Lung (tissue), 12 donors: Measurements from ENCODE around the gene BSN. TPM values are rescaled to one million over a fixed set of nuclear protein-coding genes. Genes with fewer than 3 reads are reported as not detected.
A peak's percentile ranks its signal among the peaks of the same experiment; 100 is the strongest.

Experiments
- ATAC-seq: fragments of 200-7000 bp; cut with Tn5 transposase; one replicate; pipeline ENCODE4 v1.9.1; 2020; ENCODE audit warnings: moderate number of reproducible peaks; ENCODE audit not compliant: insufficient read depth, low FRiP score
- DNase-seq, 3 donors: peaks; one replicate each; pipeline ENCODE4 v3.0.0-alpha.2; 2013 to 2017
- H3K27ac ChIP-seq, 2 donors: one replicate each; pipeline ENCODE4 v1.5.1; 2013; ENCODE audit warnings: mild to moderate bottlenecking in 2 of 2, moderate library complexity in 2 of 2, control low read depth in 1 of 2, inconsistent platforms in 1 of 2, low read depth in 1 of 2, low read length in 1 of 2
- H3K27me3 ChIP-seq, 3 donors: one replicate each; pipeline ENCODE4 v1.5.1; 2013; ENCODE audit warnings: low read length in 2 of 3; ENCODE audit not compliant: control insufficient read depth in 3 of 3, insufficient read depth in 3 of 3
- H3K36me3 ChIP-seq, 4 donors: one replicate each; pipeline ENCODE4 v1.5.1; 2013; ENCODE audit warnings: low read length in 4 of 4, mild to moderate bottlenecking in 1 of 4, moderate library complexity in 1 of 4; ENCODE audit not compliant: control insufficient read depth in 4 of 4, insufficient read depth in 4 of 4
- H3K4me1 ChIP-seq, 5 donors: one replicate each; pipeline ENCODE4 v1.5.1; 2013; ENCODE audit warnings: low read length in 5 of 5, mild to moderate bottlenecking in 2 of 5, moderate library complexity in 1 of 5; ENCODE audit not compliant: control insufficient read depth in 5 of 5, insufficient read depth in 5 of 5
- H3K4me3 ChIP-seq: one replicate; pipeline ENCODE4 v1.5.1; 2013; ENCODE audit warnings: mild to moderate bottlenecking, control low read depth, moderate library complexity
- H3K9ac ChIP-seq, 2 donors: one replicate each; pipeline ENCODE4 v1.5.1; 2013; ENCODE audit warnings: low read length in 2 of 2, control low read depth in 1 of 2; ENCODE audit not compliant: insufficient read depth in 1 of 2
- H3K9me3 ChIP-seq, 4 donors: one replicate each; pipeline ENCODE4 v1.5.1; 2013; ENCODE audit warnings: low read length in 3 of 4, mild to moderate bottlenecking in 1 of 4, moderate library complexity in 1 of 4; ENCODE audit not compliant: control insufficient read depth in 4 of 4, insufficient read depth in 3 of 4
- WGBS, 2 donors: extraction: QIAGEN DNeasy Blood & Tissue Kit; methylation state at CpG; one replicate each; pipeline ENCODE4 v1.1.7; 2013; 5-methylcytosine and 5-hydroxymethylcytosine counted together
- polyA plus RNA-seq, 2 donors: library from polyadenylated mRNA; stranded (reverse); fragments of 200-250 nt; gene quantifications; one replicate each; pipeline ENCODE4 v1.2.1, GENCODE V29; 2013
- total RNA-seq, 2 donors: library from RNA; depleted of rRNA in 1 of 2; stranded (reverse); fragments of >200 nt in 1 of 2; gene quantifications; one replicate each; pipeline ENCODE4 v1.2.1, GENCODE V29; 2014 to 2021
- TF ChIP-seq, protein P1 (sequence below): IDR thresholded peaks from 2 replicates; pipeline ENCODE4 v1.5.1; 2012; ENCODE audit warnings: mild to moderate bottlenecking; ENCODE audit errors: control extremely low read depth, extremely low read depth
- donor health status: control.
- donor health status: control.
- donor health status: Bipolar disorder and iron deficiency.
- donor health status: healthy.
- donor health status: DM: yes; HTN: yes; CAD: no.

BSN gene
- total and polyA plus RNA-seq, 4 donors = 0.09 to 0.71 (median 0.47) TPM

DNA sequence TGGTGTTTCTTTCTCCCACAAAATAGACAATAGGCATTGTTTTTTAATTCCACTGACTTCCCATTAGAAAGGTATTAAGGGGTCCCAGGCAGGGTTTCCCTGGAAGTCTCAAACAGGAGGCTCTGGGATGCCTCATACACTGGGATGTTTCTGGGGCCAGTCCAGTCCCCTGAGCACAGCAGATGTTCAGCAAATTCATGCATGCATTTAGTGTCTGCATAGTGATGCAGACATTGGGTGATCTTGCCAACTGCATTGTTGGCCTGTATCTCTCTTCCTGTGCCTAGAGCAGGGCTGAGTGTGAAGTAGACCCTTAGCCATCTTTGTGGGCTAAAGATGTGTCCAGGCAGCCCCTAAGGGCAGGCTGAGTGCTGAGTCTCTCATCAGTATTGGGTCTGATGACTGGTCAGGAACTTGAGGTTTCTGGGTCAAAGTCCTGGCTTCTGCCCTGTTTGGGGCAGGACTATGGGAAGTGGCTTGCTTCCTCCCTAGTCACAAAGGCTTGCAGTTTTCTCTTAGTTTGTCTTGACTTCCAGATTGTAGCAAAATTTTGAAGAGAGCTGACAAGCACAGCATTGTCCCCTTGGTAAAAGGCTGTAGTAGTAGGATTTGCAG, 56.5 kb downstream of the BSN start:
- no peak overlapping the region for H3K27ac ChIP-seq
- no peak overlapping the region for H3K9ac ChIP-seq
- H3K9me3 ChIP-seq = peaks cover 0 to 2% (median 0%) of the 10 kb centered on the region in 4 donors
- H3K36me3 ChIP-seq = no peaks in the 10 kb centered on the region
- ATAC-seq (no peak), DNase-seq (peak in 1 of 3 donors; percentile 1)
- TF ChIP-seq, protein P1, sequence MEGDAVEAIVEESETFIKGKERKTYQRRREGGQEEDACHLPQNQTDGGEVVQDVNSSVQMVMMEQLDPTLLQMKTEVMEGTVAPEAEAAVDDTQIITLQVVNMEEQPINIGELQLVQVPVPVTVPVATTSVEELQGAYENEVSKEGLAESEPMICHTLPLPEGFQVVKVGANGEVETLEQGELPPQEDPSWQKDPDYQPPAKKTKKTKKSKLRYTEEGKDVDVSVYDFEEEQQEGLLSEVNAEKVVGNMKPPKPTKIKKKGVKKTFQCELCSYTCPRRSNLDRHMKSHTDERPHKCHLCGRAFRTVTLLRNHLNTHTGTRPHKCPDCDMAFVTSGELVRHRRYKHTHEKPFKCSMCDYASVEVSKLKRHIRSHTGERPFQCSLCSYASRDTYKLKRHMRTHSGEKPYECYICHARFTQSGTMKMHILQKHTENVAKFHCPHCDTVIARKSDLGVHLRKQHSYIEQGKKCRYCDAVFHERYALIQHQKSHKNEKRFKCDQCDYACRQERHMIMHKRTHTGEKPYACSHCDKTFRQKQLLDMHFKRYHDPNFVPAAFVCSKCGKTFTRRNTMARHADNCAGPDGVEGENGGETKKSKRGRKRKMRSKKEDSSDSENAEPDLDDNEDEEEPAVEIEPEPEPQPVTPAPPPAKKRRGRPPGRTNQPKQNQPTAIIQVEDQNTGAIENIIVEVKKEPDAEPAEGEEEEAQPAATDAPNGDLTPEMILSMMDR = no peak
- no peak overlapping the region for H3K4me3 ChIP-seq
- peaks cover 0 to 5% (median 0%) of the 10 kb centered on the region in 5 donors for H3K4me1 ChIP-seq
- no peaks in the 10 kb centered on the region for H3K27me3 ChIP-seq

DNA sequence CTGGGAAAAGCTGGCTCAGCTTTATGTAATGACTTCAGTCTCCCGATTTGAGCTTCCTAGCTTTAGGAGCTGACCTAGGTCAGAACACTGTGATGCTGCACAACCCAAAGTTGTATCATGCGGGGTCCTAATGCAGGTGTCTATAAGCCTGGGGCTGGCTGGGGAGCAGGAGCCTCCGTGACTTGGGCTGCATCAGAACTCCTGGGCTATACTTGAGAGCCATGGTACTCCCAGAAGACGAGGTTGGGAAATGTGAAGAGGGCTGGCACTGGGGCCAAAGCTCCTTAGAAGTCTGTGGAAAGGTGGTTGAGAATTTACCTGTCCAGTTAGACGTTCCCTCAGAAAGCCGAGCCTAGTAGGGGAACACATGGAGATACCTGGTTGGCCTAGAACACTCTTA, 57.0 kb downstream of the BSN start:
- Histone ChIP-seq H3K27ac (no peak overlapping the region), H3K27me3 (no peaks in the 10 kb centered on the region), H3K36me3 (no peaks in the 10 kb centered on the region), H3K9me3 (peaks cover 0 to 2% (median 0%) of the 10 kb centered on the region in 4 donors), H3K9ac (no peak overlapping the region), H3K4me1 (peaks cover 0 to 9% (median 0%) of the 10 kb centered on the region in 5 donors), H3K4me3 (no peak overlapping the region)
- 76 to 97% methylated on average over 6 of the region's 6 CpGs for WGBS, 2 donors
- ATAC-seq (no peak), DNase-seq (no peak)
- TF ChIP-seq, protein P1 = no peak

DNA sequence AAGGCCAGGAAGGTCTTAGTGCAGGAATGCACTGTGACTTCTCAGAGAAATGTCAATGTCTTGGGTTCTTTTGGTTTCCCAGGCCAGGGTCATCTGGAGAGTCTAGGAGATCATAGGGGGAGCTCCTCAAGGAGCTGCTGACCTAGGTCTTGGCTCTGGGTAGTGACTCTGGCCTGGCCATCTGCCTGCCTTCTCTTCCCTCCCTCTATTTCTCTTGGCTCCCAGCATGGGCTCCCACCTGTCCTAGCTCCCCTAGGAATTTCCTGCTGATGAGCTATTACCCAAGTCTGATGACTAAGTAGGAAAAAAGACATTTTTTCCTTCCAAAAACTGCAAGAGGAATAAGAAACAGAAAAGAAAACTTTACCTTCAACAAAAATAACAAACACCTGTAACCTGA, 57.4 kb downstream of the BSN start:
- Histone ChIP-seq H3K4me3 (no peak overlapping the region), H3K27me3 (no peaks in the 10 kb centered on the region), H3K27ac (no peak overlapping the region), H3K9me3 (peaks cover 0 to 2% (median 0%) of the 10 kb centered on the region in 4 donors), H3K4me1 (peaks cover 0 to 13% (median 0%) of the 10 kb centered on the region in 5 donors), H3K9ac (no peak overlapping the region), H3K36me3 (no peaks in the 10 kb centered on the region)
- no peak for ATAC-seq
- TF ChIP-seq, protein P1 = no peak
- DNase-seq = no peak

DNA sequence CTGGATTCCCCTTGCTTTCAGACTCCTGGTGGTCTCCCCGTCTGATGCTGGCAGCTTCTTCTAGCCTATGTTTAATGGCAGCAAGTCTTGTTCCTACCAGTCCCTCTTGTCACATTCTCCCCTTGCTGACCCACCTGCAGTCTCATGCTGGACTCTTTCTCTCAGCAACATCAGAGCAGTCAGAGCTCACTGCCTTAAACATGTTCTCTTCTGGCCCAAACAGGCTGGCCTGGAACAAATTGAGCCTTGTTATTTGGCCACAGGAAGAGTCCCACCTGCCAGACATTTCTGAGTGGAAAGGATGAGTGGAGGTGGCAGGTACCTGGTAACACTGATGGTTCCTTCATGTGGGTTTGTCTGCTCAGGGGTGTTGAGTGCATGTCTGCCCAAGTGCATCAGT, 60.7 kb downstream of the BSN start:
- ATAC-seq = no peak
- H3K9me3 ChIP-seq = peaks cover 0 to 2% (median 0%) of the 10 kb centered on the region in 4 donors
- 86 to 95% methylated on average over 1 of the region's 1 CpG for WGBS, 2 donors
- no peak overlapping the region for H3K4me3 ChIP-seq
- no peak overlapping the region for H3K27ac ChIP-seq
- TF ChIP-seq, protein P1 = no peak
- no peak for DNase-seq
- H3K36me3 ChIP-seq = no peaks in the 10 kb centered on the region
- no peaks in the 10 kb centered on the region for H3K27me3 ChIP-seq
- H3K9ac ChIP-seq = no peak overlapping the region
- H3K4me1 ChIP-seq = peaks cover 0 to 12% (median 0%) of the 10 kb centered on the region in 5 donors
